ENCODE measurements around the gene ADCY4.

- TF ChIP-seq CTCF (conservative IDR thresholded peaks at IDR 0.05; ENCODE audit: low read depth, low read length) (no peak), EZH2 (IDR thresholded peaks at IDR 0.05; ENCODE audit: low read length, unreplicated experiment) (no peak)
These were observed 44.4 kb upstream of the ADCY4 start for GRCh38 chr14:24378981-24379906.
